Measurements from ENCODE around the gene ZAP70.

ZAP70 gene

GRCh38 chr2:97760480-97761049 is 47.2 kb downstream of the ZAP70 start:
- DNase-seq (ENCODE audit: extremely low read depth, low read depth) = no peak
- H3K4me3 ChIP-seq (replicated peaks; ENCODE audit: low read depth, low read length) = no peak overlapping the region
- TF ChIP-seq CTCF (IDR thresholded peaks at IDR 0.05; ENCODE audit: low read depth, low read length, missing control alignments) = no peak

GRCh38 chr2:97761192-97761591 is 47.8 kb downstream of the ZAP70 start:
- no peak for DNase-seq (ENCODE audit: extremely low read depth, low read depth)
- no peak overlapping the region for H3K4me3 ChIP-seq (replicated peaks; ENCODE audit: low read depth, low read length)
- no peak for TF ChIP-seq CTCF (IDR thresholded peaks at IDR 0.05; ENCODE audit: low read depth, low read length, missing control alignments)

GRCh38 chr2:97763176-97763845 is 49.9 kb downstream of the ZAP70 start:
- no peak for DNase-seq (ENCODE audit: extremely low read depth, low read depth)
- H3K4me3 ChIP-seq (replicated peaks; ENCODE audit: low read depth, low read length) = no peak overlapping the region
- no peak for TF ChIP-seq CTCF (IDR thresholded peaks at IDR 0.05; ENCODE audit: low read depth, low read length, missing control alignments)

GRCh38 chr2:97764559-97765263 is 51.3 kb downstream of the ZAP70 start:
- H3K4me3 ChIP-seq (replicated peaks; ENCODE audit: low read depth, low read length) = no peak overlapping the region
- no peak for TF ChIP-seq CTCF (IDR thresholded peaks at IDR 0.05; ENCODE audit: low read depth, low read length, missing control alignments)
- no peak for DNase-seq (ENCODE audit: extremely low read depth, low read depth)

GRCh38 chr2:97765933-97766332 is 52.6 kb downstream of the ZAP70 start:
- no peak for TF ChIP-seq CTCF (IDR thresholded peaks at IDR 0.05; ENCODE audit: low read depth, low read length, missing control alignments)
- no peak for DNase-seq (ENCODE audit: extremely low read depth, low read depth)
- no peak overlapping the region for H3K4me3 ChIP-seq (replicated peaks; ENCODE audit: low read depth, low read length)

GRCh38 chr2:97766567-97766966 is 53.2 kb downstream of the ZAP70 start:
- no peak for DNase-seq (ENCODE audit: extremely low read depth, low read depth)
- TF ChIP-seq CTCF (IDR thresholded peaks at IDR 0.05; ENCODE audit: low read depth, low read length, missing control alignments) = no peak
- H3K4me3 ChIP-seq (replicated peaks; ENCODE audit: low read depth, low read length) = no peak overlapping the region
